ENCODE data around the gene RIMKLB. TPM values are rescaled to one million over a fixed set of nuclear protein-coding genes. Genes with fewer than 3 reads are reported as not detected.
A peak's percentile ranks its signal among the peaks of the same experiment; 100 is the strongest.
"Not testable (repeated sequence)": the region's sequence is repeated elsewhere in the genome, so short reads cannot be mapped to it uniquely, and the experiment has no call there.

The RIMKLB gene
- total RNA-seq, 1 donor from 2014 or later: 59.8 TPM

DNA sequence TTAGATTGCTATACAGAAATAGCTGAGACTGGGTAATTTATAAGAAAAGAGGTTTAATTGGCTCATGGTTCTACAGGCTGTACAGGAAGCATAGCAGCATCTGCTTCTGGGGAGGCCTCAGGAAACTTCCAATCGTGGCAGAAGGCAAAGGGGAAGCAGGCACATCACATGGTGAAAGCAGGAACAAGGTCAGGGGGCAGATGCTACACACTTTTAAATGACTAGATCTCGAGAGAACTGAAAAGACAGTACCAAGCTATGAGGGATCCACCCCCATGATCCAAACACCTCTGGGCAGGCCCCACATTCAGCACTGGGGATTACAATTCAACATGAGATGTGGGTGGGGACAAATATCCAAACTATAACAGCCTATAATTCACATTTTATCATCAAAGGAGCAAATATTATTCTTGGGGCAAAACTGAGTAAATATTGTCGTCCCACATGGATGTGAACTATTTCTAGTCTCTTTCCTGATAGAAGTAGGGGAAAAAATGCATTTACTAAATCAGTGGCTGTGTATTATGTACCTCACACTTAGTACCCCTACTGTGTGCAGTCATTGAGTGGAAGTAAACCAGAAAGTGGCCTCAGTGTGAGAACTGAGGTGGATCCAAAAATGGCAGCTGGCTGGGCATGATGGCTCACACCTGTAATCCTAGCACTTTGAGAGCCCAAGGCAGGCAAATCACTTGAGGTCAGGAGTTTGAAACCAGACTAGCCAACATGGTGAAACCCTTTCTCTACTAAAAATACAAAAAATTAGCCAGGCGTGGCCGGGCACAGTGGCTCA, 99.2 kb downstream of the RIMKLB start:
- DNase-seq (ENCODE audit: extremely low spot score, unreplicated experiment): no peak
- peaks cover 14% of the 10 kb centered on the region for H3K9me3 Mint-ChIP-seq

DNA sequence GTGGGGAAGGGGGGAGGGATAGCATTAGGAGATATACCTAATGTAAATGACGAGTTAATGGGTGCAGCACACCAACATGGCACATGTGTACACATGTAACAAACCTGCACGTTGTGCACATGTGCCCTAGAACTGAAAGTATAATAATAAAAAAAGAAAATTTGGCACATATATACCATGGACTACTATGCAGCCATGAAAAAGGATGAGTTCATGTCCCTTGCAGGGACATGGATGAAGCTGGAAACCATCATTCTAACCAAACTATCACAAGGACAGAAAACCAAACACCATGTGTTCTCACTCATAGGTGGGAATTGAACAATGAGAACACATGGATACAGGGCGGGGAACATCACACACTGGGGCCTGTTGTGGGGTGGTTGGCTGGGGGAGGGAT, 103.4 kb downstream of the RIMKLB start:
- Mint-ChIP-seq H3K27me3 (peaks cover 15% of the 10 kb centered on the region), H3K36me3 (peaks cover 14% of the 10 kb centered on the region)
- not testable (repeated sequence) for DNase-seq (ENCODE audit: extremely low spot score, unreplicated experiment); H3K9me3 Mint-ChIP-seq; H3K4me1 Mint-ChIP-seq (ENCODE audit: unreplicated experiment); H3K4me3 Mint-ChIP-seq; H3K27ac Mint-ChIP-seq

More for the DNA sequence above, 99.2 kb downstream of the RIMKLB start:
- H3K36me3 Mint-ChIP-seq: peaks cover 20% of the 10 kb centered on the region
- no peak overlapping the region for H3K4me3 Mint-ChIP-seq
- TF ChIP-seq, protein P1, sequence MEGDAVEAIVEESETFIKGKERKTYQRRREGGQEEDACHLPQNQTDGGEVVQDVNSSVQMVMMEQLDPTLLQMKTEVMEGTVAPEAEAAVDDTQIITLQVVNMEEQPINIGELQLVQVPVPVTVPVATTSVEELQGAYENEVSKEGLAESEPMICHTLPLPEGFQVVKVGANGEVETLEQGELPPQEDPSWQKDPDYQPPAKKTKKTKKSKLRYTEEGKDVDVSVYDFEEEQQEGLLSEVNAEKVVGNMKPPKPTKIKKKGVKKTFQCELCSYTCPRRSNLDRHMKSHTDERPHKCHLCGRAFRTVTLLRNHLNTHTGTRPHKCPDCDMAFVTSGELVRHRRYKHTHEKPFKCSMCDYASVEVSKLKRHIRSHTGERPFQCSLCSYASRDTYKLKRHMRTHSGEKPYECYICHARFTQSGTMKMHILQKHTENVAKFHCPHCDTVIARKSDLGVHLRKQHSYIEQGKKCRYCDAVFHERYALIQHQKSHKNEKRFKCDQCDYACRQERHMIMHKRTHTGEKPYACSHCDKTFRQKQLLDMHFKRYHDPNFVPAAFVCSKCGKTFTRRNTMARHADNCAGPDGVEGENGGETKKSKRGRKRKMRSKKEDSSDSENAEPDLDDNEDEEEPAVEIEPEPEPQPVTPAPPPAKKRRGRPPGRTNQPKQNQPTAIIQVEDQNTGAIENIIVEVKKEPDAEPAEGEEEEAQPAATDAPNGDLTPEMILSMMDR (conservative IDR thresholded peaks at IDR 0.05): no peak
- H3K4me1 Mint-ChIP-seq (ENCODE audit: unreplicated experiment): no peaks in the 10 kb centered on the region
- H3K27me3 Mint-ChIP-seq: no peaks in the 10 kb centered on the region
- no peak overlapping the region for H3K27ac Mint-ChIP-seq

DNA sequence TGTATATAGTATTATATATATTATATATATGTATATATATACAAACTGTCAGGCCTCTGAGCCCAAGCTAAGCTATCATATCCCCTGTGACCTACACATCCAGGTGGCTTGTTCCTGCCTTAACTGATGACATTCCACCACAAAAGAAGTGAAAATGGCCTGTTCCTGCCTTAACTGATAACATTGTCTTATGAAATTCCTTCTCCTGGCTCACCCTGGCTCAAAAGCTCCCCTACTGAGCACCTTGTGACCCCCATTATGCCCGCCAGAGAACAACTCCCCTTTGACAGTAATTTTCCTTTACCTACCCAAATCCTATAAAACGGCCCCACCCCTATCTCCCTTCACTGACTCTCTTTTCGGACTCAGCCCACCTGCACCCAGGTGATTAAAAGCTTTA, 107.0 kb downstream of the RIMKLB start:
- not testable (repeated sequence) for DNase-seq (ENCODE audit: extremely low spot score, unreplicated experiment); H3K27ac Mint-ChIP-seq; H3K36me3 Mint-ChIP-seq; H3K4me3 Mint-ChIP-seq; H3K4me1 Mint-ChIP-seq (ENCODE audit: unreplicated experiment); H3K9me3 Mint-ChIP-seq
- H3K27me3 Mint-ChIP-seq: peaks cover 30% of the 10 kb centered on the region

DNA sequence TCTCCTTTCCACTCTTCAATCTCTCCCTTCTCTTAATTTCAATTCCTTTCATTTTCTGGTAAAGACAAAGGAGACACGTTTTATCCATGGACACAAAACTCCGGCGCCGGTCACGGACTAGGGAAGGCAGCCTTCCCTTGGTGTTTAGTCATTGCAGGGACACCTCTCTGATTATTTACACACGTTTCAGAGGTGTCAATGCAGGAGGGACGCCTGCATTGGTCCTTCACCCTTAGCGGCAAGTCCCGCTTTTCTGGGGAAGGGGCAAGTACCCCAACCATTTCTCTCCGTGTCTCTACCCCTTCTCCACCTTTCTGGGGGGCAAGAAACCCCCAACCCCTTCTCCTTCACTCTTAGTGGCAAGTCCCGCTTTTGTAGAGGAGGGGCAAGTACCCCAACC, 107.7 kb downstream of the RIMKLB start:
- not testable (repeated sequence) for H3K27ac Mint-ChIP-seq; H3K9me3 Mint-ChIP-seq; H3K4me1 Mint-ChIP-seq (ENCODE audit: unreplicated experiment); H3K36me3 Mint-ChIP-seq; H3K4me3 Mint-ChIP-seq; DNase-seq (ENCODE audit: extremely low spot score, unreplicated experiment)
- peaks cover 34% of the 10 kb centered on the region for H3K27me3 Mint-ChIP-seq

DNA sequence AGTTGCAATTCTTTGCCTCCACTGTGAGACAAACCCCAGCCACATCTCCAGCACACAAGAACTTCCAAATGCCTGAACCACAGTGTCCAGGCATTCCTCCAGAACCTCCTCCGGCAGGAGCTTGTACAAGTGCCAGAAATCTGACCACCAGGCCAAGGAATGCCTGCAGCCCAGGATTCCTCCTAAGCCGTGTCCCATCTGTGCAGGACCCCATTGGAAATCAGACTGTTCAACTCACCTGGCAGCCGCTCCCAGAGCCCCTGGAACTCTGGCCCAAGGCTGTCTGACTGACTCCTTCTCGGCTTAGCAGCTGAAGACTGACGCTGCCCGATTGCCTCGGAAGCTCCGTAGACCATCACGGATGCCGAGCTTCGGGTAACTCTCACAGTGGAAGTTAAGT, 109.3 kb downstream of the RIMKLB start:
- not testable (repeated sequence) for H3K36me3 Mint-ChIP-seq, H3K27ac Mint-ChIP-seq, H3K4me3 Mint-ChIP-seq

DNA sequence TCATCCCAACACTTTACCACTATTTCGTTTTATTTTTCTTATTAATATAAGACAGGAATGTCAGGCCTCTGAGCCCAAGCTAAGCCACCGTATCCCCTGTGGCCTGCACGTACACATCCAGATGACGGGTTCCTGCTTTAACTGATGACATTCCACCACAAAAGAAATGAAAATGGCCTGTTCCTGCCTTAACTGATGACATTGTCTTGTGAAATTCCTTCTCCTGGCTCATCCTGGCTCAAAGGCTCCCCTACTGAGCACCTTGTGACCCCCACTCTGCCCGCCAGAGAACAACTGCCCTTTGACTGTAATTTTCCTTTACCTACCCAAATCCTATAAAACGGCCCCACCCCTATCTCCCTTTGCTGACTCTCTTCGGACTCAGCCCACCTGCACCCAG, 112.3 kb downstream of the RIMKLB start:
- not testable (repeated sequence) for H3K4me3 Mint-ChIP-seq; H3K9me3 Mint-ChIP-seq; H3K36me3 Mint-ChIP-seq; H3K27ac Mint-ChIP-seq; H3K4me1 Mint-ChIP-seq (ENCODE audit: unreplicated experiment); DNase-seq (ENCODE audit: extremely low spot score, unreplicated experiment)
- H3K27me3 Mint-ChIP-seq: peaks cover 31% of the 10 kb centered on the region

More for the DNA sequence above, 109.3 kb downstream of the RIMKLB start:
- peaks cover 35% of the 10 kb centered on the region for H3K27me3 Mint-ChIP-seq
- H3K4me1 Mint-ChIP-seq (ENCODE audit: unreplicated experiment); H3K9me3 Mint-ChIP-seq; DNase-seq (ENCODE audit: extremely low spot score, unreplicated experiment): not testable (repeated sequence)

DNA sequence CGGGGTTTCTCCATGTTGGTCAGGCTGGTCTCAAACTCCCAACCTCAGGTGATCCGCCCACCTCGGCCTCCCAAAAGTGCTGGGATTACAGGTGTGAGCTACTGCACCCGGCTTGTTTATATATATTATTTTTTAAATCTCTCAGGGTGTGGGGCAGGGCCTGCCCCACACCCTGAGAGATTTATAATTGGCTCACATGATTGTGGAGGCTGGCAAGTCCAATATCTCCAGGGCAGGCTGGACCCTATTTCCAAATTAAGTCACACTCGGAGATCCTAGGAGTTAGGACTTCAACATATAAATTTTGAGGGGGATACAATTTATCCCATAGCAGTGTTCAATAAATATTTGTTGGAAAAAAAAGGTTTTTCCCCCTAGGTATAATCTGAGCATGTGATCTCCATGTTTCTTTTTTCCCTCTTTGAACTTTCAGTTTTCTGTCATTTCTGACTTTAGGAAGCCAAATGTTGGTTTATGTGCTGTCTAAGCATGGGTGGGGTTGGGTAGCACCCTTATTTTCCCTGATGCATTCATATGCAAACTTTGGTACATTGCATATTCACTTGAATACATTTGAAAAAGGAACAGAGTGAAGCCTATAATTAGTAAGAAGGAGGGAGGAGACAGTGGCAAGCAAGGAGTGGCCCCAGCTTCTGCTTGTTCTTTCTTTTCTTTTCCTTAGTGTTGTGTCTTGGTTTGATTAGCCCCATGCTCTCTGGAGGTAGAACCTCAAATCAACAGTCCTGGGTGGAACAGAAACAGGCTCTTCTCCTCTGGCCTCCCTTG, 116.0 kb downstream of the RIMKLB start:
- Mint-ChIP-seq H3K36me3 (peaks cover 5% of the 10 kb centered on the region), H3K4me1 (ENCODE audit: unreplicated experiment) (peaks cover 3% of the 10 kb centered on the region), H3K27ac (peak overlapping the region; percentile 73), H3K9me3 (no peaks in the 10 kb centered on the region), H3K4me3 (no peak overlapping the region), H3K27me3 (peaks cover 7% of the 10 kb centered on the region)
- DNase-seq (ENCODE audit: extremely low spot score, unreplicated experiment): no peak
- TF ChIP-seq, protein P1 (conservative IDR thresholded peaks at IDR 0.05): no peak

DNA sequence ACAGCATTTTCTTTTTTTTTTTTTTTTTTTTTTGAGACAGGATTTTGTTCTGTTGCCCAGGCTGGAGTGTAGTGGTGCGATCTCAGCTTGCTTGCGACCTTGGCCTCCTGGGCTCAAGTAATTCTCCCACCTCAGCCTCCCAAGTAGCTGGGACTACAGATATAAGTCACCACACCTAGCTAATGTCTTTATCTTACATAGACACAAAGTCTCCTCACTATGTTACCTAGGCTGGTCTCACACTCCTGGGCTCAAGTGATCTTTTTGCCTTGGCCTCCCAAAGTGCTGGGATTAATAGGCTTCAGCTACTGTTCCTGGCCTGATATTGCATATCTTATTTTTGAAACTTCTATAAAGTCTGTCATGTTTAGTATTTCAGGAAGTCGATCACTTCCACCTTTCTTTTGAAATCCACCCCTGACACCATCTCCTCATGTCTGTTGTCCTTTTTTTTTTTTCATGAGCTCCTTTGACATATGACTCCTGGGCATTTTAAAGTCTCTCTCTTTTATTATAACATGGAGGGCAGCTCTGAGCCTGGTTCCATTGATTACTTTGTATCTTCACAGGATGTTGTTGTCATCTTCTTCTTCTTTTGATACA, 118.8 kb downstream of the RIMKLB start:
- Mint-ChIP-seq H3K27ac (peak overlapping the region; percentile 50), H3K4me3 (no peak overlapping the region), H3K4me1 (ENCODE audit: unreplicated experiment) (peaks cover 3% of the 10 kb centered on the region), H3K27me3 (no peaks in the 10 kb centered on the region), H3K36me3 (peaks cover 5% of the 10 kb centered on the region), H3K9me3 (peaks cover 7% of the 10 kb centered on the region)
- TF ChIP-seq, protein P1 (conservative IDR thresholded peaks at IDR 0.05): no peak
- DNase-seq (ENCODE audit: extremely low spot score, unreplicated experiment): no peak
